Smooth muscle cell of the coronary artery (primary cell): Measurements from ENCODE around the gene COL9A3. TPM values are rescaled to one million over a fixed set of nuclear protein-coding genes. Genes with fewer than 3 reads are reported as not detected.

Experiments
- total RNA-seq: library from RNA; depleted of rRNA; stranded (reverse); fragments of >200 nt; gene quantifications from 2 replicates; pipeline ENCODE4 v1.2.3, GENCODE V29; 2014; ENCODE audit warnings: low replicate concordance

The COL9A3 gene
- total RNA-seq = 0.30 TPM in 1 of 2 replicates, not detected in the other

DNA sequence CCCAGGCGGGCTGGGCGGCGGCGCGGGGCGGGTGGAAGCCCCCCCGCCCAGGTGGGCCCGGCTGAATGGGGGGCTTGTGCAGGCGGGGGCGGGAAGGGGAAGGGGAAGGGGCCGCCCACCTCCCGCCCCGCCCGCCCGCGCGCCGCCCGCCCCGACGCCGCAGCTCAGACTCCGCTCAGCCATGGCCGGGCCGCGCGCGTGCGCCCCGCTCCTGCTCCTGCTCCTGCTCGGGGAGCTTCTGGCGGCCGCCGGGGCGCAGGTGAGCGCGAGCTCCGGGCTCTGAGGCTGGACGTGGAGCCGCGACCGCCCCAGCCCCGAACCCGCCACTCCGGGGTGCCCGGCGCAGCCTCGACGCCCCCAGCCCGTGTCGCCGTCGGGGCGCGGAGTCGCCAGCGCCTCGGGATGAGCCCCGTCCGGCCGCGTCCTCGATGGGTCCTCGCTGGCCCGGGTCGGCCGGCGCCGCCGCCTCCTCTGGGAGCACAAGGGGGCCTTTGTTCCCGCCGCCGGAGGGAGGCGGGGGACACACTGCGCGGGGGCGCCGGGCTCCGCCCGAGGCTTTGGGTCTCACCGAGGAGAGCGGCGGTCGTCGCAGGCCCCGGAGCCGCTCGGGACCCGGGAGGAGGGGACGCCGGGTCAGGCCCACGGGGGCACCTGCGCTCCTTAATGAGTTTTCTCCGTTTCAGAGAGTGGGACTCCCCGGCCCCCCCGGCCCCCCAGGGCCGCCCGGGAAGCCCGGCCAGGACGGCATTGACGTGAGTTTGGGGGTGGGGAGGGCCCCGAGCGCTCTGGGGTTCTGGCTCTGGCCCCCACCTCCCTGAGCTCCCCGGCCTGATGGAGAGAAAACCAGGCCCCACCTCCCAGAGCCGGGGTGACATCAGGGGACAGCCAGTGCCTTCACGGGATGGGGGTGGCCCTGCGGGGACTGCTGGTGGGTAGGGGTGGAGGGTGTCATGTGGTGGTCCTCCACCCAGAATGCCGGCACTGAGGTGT is at the start of gene COL9A3:
TSS of gene COL9A3 (plus strand) at position 167 of the 990 bp plus-strand sequence. CDS start at position 182, 15 bp downstream.

DNA sequence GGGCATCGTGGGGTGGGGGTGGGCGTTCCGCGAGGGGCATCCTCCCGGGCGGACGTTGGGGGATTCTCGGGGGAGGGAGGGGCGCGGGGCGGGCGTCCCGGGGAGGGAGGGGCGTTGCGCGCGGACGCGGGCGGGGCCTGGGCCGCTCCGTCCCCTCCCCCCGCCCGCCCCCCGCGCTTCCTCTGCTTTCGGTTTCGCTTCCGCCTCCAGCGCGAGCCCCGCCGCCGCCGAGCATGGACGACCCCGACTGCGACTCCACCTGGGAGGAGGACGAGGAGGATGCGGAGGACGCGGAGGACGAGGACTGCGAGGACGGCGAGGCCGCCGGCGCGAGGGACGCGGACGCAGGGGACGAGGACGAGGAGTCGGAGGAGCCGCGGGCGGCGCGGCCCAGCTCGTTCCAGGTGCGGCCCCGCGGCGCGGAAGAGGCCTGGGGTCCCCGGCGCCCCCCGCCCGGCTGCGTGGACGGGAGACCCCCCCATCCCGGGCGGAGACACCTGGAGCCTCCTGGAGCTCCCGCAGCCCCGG is 12.2 kb upstream of the COL9A3 start, which contains the start of gene OGFR:
TSS of gene OGFR (plus strand) at position 209 of the 528 bp plus-strand sequence. CDS start at position 234, 25 bp downstream.

DNA sequence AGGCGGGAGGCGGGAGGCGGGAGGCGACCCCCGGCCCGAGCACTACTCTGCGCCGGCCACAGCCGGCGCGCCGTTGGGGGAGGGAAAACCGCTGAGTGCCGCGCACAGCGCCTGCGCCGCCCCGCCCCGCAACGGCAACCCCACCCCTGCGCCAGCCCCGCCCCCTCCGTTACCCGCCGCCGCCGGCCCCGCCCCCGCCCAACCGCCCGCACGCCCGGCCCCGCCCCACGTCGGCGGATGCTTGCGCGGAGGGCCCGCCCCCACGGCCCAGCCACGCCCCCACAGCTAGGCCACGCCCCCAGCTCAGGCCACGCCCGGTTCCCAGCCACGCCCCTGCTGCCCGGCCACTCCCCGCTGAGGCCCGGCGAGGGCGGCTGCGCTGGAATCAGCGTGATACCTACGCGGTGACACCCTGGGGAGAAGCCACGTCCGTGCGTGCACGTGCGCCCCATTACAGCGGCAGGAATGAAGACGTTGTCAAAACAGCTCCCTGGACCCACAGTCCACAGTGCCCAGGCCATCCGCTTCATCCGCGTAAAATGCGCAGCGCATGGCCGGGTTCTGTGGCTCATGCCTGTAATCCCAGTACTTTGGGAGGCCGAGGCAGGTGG is 45.0 kb downstream of the COL9A3 start, which contains the start of gene TCFL5:
TSS of gene TCFL5 (minus strand) at position 97 of the 611 bp plus-strand sequence. CDS start 152 bp downstream, outside the sequence.

Other genes with a start within 250 kb of the COL9A3 start
- gene SLCO4A1, start 174.5 kb upstream of the COL9A3 start, total RNA-seq = 0.35 TPM in 1 of 2 replicates, not detected in the other
- gene NTSR1, start 108.2 kb upstream of the COL9A3 start, total RNA-seq = under 0.01 and 0.12 TPM in 2 replicates
- gene MRGBP, start 20.6 kb upstream of the COL9A3 start, total RNA-seq = 8.0 and 16.0 TPM in 2 replicates
- 24.1 and 39.2 TPM in 2 replicates for gene OGFR, start 12.2 kb upstream of the COL9A3 start, total RNA-seq
- gene TCFL5, start 44.8 kb downstream of the COL9A3 start, total RNA-seq = 11.5 and 12.5 TPM in 2 replicates
- 24.8 and 25.5 TPM in 2 replicates for gene DIDO1, start 109.5 kb downstream of the COL9A3 start, total RNA-seq
- 37.5 and 39.4 TPM in 2 replicates for gene GID8, start 121.1 kb downstream of the COL9A3 start, total RNA-seq
- gene SLC17A9, start 135.7 kb downstream of the COL9A3 start, total RNA-seq = 2.5 and 20.9 TPM in 2 replicates
- gene BHLHE23, start 189.9 kb downstream of the COL9A3 start, total RNA-seq = not detected in 2 replicates